ENCODE measurements around the gene SPACA4. TPM values are rescaled to one million over a fixed set of nuclear protein-coding genes. Genes with fewer than 3 reads are reported as not detected.

The SPACA4 gene
- total and polyA plus RNA-seq, 9 of the 15 experiments (the other 6 are each of a cell fraction or from before 2014, with no cell fraction given) = not detected

GRCh38 chr19:48639483-48640375 lies 33.2 kb downstream of the SPACA4 start (continued):
- peak; percentile 54; the same call in 1 of the 2 replicates for TF ChIP-seq ZBTB40 (IDR thresholded peaks at IDR 0.05)
- no peak for TF ChIP-seq ZBTB40 (CRISPR knock-in tag; IDR thresholded peaks at IDR 0.05)
- no peak for TF ChIP-seq ELF1 (tag; IDR thresholded peaks at IDR 0.05)
- TF ChIP-seq SMAD4 (CRISPR knock-in tag; conservative IDR thresholded peaks at IDR 0.05) = 0 out of 2 replicates have a peak, but pooled peaks have one; percentile 29
- TF ChIP-seq HLTF (IDR thresholded peaks at IDR 0.05) = peak; percentile 2; the same call in 1 of the 2 replicates
- no peak for TF ChIP-seq TARDBP (IDR thresholded peaks at IDR 0.05)
- peak; percentile 82; the same call in 1 of the 2 replicates for TF ChIP-seq DPF2 (IDR thresholded peaks at IDR 0.05)
- TF ChIP-seq CBFB (CRISPR knock-in tag; IDR thresholded peaks at IDR 0.05) = no peak; the same call in 1 of the 2 replicates
- TF ChIP-seq ZNF511 (CRISPR knock-in tag; IDR thresholded peaks at IDR 0.05) = 0 out of 2 replicates have a peak, but pooled peaks have one; percentile 23
- 0 out of 4 replicates have a peak, but pooled peaks of 1 of the 2 experiments have one; percentile 24 for TF ChIP-seq FOXK2 (conservative IDR thresholded peaks at IDR 0.05 in 1 of 2, IDR thresholded peaks at IDR 0.05 in 1 of 2; ENCODE audit: low read depth in 2 of 2)
- TF ChIP-seq POLR2AphosphoS5 (IDR thresholded peaks at IDR 0.05; ENCODE audit: control insufficient read depth, insufficient read depth, low read depth, low read length) = 0 out of 2 replicates have a peak, but pooled peaks have one; percentile 25
- TF ChIP-seq TEAD1 (CRISPR knock-in tag; IDR thresholded peaks at IDR 0.05) = 0 out of 4 replicates have a peak, but pooled peaks of 1 of the 2 experiments have one; percentile 28
- 0 out of 2 replicates have a peak, but pooled peaks have one; percentile 25 for TF ChIP-seq RNF2 (IDR thresholded peaks at IDR 0.05)
- TF ChIP-seq ZNF280A (IDR thresholded peaks at IDR 0.05; ENCODE audit: low read depth, partially characterized antibody) = no peak
- TF ChIP-seq JUNB (CRISPR knock-in tag; conservative IDR thresholded peaks at IDR 0.05) = no peak
- no peak for TF ChIP-seq ZNF224 (CRISPR knock-in tag; IDR thresholded peaks at IDR 0.05)
- peak; percentile 62; the same call in 1 of the 2 replicates for TF ChIP-seq POLR2A (conservative IDR thresholded peaks at IDR 0.05)
- peak; percentile 80 for TF ChIP-seq EGR1 (conservative IDR thresholded peaks at IDR 0.05)
